Tibial artery (tissue), 4 donors: ENCODE results near the gene ERLIN1.

Experiments used
- DNase-seq, 2 donors: peaks; one replicate each; pipeline ENCODE4 v3.0.0-alpha.2; 2019
- H3K27ac ChIP-seq, 2 donors: fragments of 200-600 bp; sonication (generic) in 1 of 2; 1 replicate in 1 of 2; 2 replicates in 1 of 2; pipeline ENCODE4 v1.5.1; 2018 to 2019; ENCODE audit warnings: mild to moderate bottlenecking in 1 of 2
- H3K27me3 ChIP-seq, 2 donors: fragments of 200-600 bp; sonication (generic) in 1 of 2; one replicate each; pipeline versions ENCODE4 v1.5.1 to v1.6.0; 2016 to 2019
- H3K36me3 ChIP-seq, 3 donors: fragments of 200-600 bp; sonication (generic) in 2 of 3; one replicate each; pipeline ENCODE4 v1.5.1; 2016 to 2019; ENCODE audit warnings: mild to moderate bottlenecking in 2 of 3
- H3K4me1 ChIP-seq, 4 donors: fragments of 200-600 bp; sonication (generic) in 2 of 4; 1 replicate in 3 of 4; 2 replicates in 1 of 4; pipeline ENCODE4 v1.5.1; 2016 to 2019
- H3K4me3 ChIP-seq, 2 donors: fragments of 200-600 bp; sonication (generic) in 1 of 2; 1 replicate in 1 of 2; 2 replicates in 1 of 2; pipeline ENCODE4 v1.5.1; 2018 to 2019; ENCODE audit warnings: mild to moderate bottlenecking in 2 of 2
- H3K9me3 ChIP-seq, 3 donors: fragments of 200-600 bp; sonication (generic) in 1 of 3; one replicate each; pipeline ENCODE4 v1.5.1; 2016 to 2019
- intact Hi-C: fragments of 100-400 bp; cut with DNase I; formaldehyde crosslinking; loops from one replicate; pipeline ENCODE4 v1.15.0; 2023; ENCODE audit warnings: low total_unique reads
- TF ChIP-seq, protein P1 (sequence below), 2 experiments: fragments of 200-600 bp in 1 of 2; fragments of 450-650 bp in 1 of 2; IDR thresholded peaks; one replicate each; pipeline ENCODE4 v1.5.1; 2017 to 2019; ENCODE audit warnings: antibody characterized with exemption in 2 of 2, mild to moderate bottlenecking in 1 of 2, moderate library complexity in 1 of 2

Gene ERLIN1

DNA sequence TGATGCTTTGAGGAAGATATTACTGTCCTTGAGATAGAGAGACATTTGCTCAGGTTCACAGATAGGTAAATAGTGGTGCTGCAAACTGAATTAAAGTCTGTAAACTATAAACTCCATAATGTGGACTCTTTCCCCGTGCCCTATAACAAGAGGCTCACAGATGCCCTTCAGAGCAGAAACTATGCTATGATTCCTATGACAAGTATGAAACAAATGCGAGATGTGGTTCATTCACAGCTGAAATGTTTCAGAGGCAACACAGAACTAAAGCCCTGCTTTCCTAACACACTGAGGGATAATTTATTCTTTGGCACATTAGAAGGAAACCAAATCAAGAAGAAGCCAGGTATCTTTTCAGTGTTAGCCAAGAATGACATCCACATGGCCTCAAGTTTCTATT is 30.2 kb upstream of the ERLIN1 start:
- TF ChIP-seq, protein P1, sequence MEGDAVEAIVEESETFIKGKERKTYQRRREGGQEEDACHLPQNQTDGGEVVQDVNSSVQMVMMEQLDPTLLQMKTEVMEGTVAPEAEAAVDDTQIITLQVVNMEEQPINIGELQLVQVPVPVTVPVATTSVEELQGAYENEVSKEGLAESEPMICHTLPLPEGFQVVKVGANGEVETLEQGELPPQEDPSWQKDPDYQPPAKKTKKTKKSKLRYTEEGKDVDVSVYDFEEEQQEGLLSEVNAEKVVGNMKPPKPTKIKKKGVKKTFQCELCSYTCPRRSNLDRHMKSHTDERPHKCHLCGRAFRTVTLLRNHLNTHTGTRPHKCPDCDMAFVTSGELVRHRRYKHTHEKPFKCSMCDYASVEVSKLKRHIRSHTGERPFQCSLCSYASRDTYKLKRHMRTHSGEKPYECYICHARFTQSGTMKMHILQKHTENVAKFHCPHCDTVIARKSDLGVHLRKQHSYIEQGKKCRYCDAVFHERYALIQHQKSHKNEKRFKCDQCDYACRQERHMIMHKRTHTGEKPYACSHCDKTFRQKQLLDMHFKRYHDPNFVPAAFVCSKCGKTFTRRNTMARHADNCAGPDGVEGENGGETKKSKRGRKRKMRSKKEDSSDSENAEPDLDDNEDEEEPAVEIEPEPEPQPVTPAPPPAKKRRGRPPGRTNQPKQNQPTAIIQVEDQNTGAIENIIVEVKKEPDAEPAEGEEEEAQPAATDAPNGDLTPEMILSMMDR (IDR thresholded peaks at IDR 0.05): no peak
- Histone ChIP-seq H3K27me3 (no peaks in the 10 kb centered on the region), H3K9me3 (no peaks in the 10 kb centered on the region), H3K4me3 (no peak overlapping the region), H3K4me1 (no peaks in the 10 kb centered on the region), H3K27ac (no peak overlapping the region), H3K36me3 (peaks cover 70 to 85% (median 71%) of the 10 kb centered on the region in 3 donors)
- intact Hi-C loops: no loop called here
- DNase-seq: no peak

DNA sequence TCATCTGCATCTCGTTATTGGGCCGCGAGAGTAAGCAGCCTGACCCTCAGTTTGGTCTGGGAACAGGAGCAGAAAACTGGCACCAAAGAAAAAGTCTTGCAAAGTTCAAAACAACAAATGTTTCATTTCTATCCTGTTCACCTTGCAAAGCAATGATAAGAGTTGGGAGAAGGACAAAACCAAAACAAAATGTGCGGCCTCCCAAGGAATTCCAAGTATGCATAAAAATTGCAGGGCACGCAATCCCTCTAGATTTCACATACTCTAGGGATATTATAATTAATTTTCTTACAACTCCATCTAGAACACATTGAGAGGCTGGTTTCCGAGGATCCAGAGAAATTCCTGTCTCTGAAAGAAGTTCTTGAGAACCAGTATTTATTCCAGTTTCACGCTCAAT is 23.5 kb upstream of the ERLIN1 start:
- TF ChIP-seq, protein P1 (IDR thresholded peaks at IDR 0.05): no peak
- intact Hi-C loops: no loop called here
- no peaks in the 10 kb centered on the region for H3K27me3 ChIP-seq

DNA sequence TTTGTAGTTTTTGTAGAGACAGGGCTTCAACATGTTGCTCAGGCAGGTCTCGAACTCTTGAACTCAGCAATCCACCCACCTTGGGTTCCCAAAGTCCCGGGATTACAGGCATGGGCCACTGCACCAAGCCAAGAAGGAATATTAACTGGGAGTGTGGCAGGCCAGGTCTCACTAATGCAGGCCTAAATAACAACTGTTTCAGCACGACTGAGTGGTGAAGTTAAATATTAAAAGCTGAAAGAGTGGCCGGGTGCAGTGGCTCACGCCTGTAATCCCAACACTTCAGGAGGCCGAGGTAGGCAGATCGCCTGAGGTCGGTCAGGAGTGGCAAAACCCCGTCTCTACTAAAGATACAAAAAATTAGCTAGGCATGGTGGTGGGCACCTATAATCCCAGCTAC is 22.4 kb upstream of the ERLIN1 start:
- no peak for DNase-seq
- Histone ChIP-seq H3K9me3 (no peaks in the 10 kb centered on the region), H3K4me3 (no peak overlapping the region), H3K36me3 (peaks cover 60 to 80% (median 66%) of the 10 kb centered on the region in 3 donors), H3K4me1 (no peaks in the 10 kb centered on the region), H3K27me3 (no peaks in the 10 kb centered on the region), H3K27ac (no peak overlapping the region)
- intact Hi-C loops: no loop called here
- TF ChIP-seq, protein P1 (IDR thresholded peaks at IDR 0.05): no peak

More for the DNA sequence above, 23.5 kb upstream of the ERLIN1 start:
- no peak overlapping the region for H3K4me3 ChIP-seq
- no peaks in the 10 kb centered on the region for H3K9me3 ChIP-seq
- peaks cover 62 to 79% (median 66%) of the 10 kb centered on the region in 3 donors for H3K36me3 ChIP-seq
- no peak overlapping the region for H3K27ac ChIP-seq
- H3K4me1 ChIP-seq: no peaks in the 10 kb centered on the region
- no peak for DNase-seq

DNA sequence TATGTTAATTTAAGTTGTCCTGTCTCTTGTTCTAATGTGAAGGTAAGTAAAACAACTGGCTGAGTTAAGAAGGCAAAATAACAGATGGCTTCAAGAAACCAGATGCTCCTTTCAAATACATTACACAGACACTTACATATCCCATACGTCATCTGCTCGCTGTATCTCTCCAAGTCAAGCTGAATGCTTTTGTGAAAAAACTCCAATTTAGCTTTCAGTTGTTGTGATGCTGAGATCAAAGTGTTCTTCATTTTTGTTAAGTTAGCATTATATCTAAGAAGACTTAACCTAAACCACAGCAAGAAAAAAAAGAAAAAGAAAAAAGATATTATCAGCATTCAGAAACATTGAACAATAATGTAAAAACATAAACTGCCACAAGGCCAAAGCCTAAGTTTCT is 18.5 kb upstream of the ERLIN1 start:
- Histone ChIP-seq H3K4me1 (no peaks in the 10 kb centered on the region), H3K27me3 (no peaks in the 10 kb centered on the region), H3K4me3 (no peak overlapping the region), H3K9me3 (no peaks in the 10 kb centered on the region), H3K27ac (no peak overlapping the region), H3K36me3 (peaks cover 85 to 96% (median 90%) of the 10 kb centered on the region in 3 donors)
- TF ChIP-seq, protein P1 (IDR thresholded peaks at IDR 0.05): no peak
- intact Hi-C loops: no loop called here
- no peak for DNase-seq

DNA sequence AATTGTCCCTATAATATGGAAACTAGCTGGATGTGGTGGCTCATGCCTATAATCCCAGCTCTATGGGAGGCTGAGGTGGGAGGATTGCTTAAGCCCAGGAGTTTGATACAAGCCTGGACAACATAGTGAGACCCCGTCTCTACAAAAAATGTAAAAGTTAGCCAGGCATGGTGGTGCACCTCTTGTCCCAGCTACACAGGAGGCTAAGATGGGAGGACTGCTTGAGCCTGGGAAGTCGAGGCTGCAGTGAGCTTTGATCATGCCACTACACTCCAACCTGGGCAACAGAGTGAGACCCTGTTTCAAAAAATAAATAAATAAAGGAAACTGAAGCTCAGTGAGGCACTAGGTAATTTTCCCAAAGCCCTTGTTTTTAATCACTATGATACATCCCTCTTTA is 15.7 kb upstream of the ERLIN1 start:
- Histone ChIP-seq H3K4me1 (no peaks in the 10 kb centered on the region), H3K4me3 (no peak overlapping the region), H3K27me3 (no peaks in the 10 kb centered on the region), H3K27ac (no peak overlapping the region), H3K36me3 (peaks cover 81 to 97% (median 93%) of the 10 kb centered on the region in 3 donors), H3K9me3 (no peaks in the 10 kb centered on the region)
- no peak for DNase-seq
- intact Hi-C loops: no loop called here
- TF ChIP-seq, protein P1 (IDR thresholded peaks at IDR 0.05): no peak

DNA sequence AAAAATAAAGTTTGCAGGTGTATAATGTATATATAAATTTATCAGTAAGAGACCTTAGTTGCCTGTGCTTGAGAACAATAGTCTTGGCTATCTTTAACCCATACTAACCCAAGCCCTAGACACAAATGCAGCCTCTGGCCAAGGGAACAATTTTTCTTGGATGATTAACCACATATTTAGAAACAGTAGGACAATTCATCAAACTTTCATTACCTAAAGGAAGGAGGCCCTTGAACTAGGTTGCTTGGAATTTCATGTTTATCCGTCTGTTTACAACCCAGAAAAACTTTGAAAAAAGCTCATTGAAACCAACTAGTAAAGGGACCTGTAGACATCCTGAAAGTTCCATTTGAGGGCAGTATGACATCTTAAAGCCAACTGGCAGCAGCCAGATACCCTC is 8.9 kb upstream of the ERLIN1 start:
- intact Hi-C loops: no loop called here
- Histone ChIP-seq H3K27ac (no peak overlapping the region), H3K36me3 (peaks cover 75 to 95% (median 87%) of the 10 kb centered on the region in 3 donors), H3K27me3 (no peaks in the 10 kb centered on the region), H3K4me1 (no peaks in the 10 kb centered on the region), H3K4me3 (no peak overlapping the region), H3K9me3 (no peaks in the 10 kb centered on the region)
- TF ChIP-seq, protein P1 (IDR thresholded peaks at IDR 0.05): no peak
- DNase-seq: no peak
